ENCODE measurements around the gene P2RY8. TPM values are rescaled to one million over a fixed set of nuclear protein-coding genes. Genes with fewer than 3 reads are reported as not detected.
"Not testable (repeated sequence)": the region's sequence is repeated elsewhere in the genome, so short reads cannot be mapped to it uniquely, and the experiment has no call there.

The P2RY8 gene
- total RNA-seq, 1 experiment from 2014 or later = not detected

DNA sequence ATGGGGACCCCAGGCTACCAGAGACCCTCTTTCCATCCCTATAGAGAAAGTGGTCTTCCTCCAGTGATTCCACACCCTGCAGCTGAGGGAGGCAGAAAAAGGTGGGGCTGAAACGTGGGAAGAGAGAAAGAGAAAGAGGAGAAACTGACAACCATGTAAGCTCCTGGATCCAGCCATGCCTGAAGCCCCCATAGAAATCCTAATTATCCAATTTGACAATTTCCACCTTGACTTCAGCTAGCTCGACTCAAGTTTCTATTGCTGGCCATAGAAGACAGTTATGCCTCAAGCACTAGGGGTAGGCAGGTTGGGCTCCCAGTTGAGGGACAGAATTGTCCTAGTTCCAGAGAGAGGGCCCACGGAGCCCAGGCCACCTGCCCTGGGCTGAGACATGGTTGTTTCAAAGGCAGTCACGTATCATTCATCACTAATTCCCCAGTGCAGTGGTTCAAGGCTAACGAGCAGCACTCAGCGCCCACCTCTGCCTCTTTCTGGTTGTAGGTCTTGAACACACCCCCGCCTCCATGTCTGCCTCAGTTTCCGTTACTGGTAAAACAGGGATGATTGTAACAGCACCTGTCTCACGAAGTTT lies 44.5 kb downstream of the P2RY8 start:
- DNase-seq (ENCODE audit: low spot score) = no peak
- in situ Hi-C loops (cut with HindIII; ENCODE audit: low sequenced_read_pairs) = no loop called here

DNA sequence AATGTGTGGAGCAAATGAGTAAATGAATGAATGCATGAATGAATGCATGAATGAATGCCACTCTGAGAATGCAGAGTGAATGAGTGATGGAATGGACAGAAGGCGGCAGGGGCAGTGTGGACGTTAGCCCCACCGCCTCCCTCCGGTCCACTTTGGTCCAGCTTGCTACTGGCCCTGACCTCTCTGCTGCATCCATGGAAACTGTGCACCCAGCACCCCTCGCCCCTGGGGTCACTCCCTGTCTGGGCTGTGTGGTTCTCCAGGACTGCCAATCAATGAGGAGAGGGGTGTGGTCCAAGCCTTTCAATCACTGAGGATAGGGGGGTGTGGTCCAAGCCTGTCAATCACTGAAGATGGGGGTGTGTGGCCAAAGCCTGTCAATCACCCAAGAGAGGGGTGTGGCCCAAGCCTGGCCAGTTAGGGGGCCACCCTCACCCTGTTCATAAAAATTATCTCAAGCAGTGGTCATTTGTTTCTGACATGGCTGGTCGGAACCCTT lies 45.1 kb downstream of the P2RY8 start:
- peak; percentile 27 for DNase-seq (ENCODE audit: low spot score)
- in situ Hi-C loops (cut with HindIII; ENCODE audit: low sequenced_read_pairs) = no loop called here

DNA sequence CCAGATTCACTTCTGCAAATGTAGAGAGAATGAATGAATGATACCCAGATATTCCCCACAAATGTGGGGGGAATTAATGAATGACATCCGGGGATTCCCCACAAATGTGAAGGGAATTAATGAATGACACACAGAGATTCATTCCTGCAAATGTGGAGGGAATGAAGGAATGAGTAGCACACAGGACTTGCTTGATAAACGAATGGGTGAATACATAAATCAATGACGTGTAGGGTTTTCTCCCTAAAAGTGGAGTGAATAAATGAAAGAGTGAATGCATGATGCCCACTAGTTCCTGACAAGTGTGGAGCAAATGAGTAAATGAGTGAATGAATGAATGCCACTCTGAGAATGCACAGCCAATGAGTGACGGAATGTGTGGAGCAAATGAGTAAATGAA lies 45.7 kb downstream of the P2RY8 start:
- in situ Hi-C loops (cut with HindIII; ENCODE audit: low sequenced_read_pairs) = not testable (repeated sequence)

DNA sequence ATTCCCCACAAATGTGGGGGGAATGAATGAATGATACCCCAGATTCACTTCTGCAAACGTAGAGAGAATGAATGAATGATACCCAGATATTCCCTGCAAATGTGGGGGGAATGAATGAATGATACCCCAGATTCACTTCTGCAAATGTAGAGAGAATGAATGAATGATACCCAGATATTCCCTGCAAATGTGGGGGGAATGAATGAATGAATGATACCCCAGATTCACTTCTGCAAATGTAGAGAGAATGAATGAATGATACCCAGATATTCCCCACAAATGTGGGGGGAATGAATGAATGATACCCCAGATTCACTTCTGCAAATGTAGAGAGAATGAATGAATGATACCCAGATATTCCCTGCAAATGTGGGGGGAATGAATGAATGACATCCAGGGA lies 46.3 kb downstream of the P2RY8 start:
- in situ Hi-C loops (cut with HindIII; ENCODE audit: low sequenced_read_pairs); DNase-seq (ENCODE audit: low spot score): not testable (repeated sequence)

More for the DNA sequence above, 45.7 kb downstream of the P2RY8 start:
- not testable (repeated sequence) for DNase-seq (ENCODE audit: low spot score)

DNA sequence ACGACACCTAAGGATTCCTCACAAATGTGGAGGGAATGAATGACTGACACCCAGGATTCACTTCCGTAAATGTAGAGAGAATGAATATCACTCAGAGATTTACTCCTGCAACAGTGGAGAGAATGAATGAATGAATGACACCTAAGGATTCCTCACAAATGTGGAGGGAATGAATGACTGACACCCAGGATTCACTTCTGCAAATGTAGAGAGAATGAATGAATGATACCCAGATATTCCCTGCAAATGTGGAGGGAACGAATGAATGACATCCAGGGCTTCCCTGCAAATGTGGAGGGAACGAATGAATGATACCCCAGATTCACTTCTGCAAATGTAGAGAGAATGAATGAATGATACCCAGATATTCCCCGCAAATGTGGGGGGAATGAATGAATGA lies 47.6 kb downstream of the P2RY8 start:
- DNase-seq (ENCODE audit: low spot score); in situ Hi-C loops (cut with HindIII; ENCODE audit: low sequenced_read_pairs): not testable (repeated sequence)

DNA sequence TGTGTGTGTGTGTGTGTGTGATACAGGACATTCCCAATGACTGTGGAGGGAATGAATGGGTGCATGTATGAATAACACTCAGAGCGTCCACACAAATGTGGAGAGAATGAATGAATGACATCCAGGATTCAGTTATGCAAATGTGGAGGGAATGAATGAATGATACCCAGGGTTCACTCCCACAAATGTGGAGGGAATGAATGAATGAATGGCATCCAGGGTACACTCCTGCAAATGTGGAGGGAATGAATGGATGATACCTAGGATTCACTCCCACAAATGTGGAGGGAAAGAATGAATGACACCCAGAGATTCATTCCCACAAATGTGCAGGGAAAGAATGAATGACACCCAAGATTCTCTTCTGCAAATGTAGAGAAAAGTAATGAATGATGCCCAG lies 48.2 kb downstream of the P2RY8 start:
- in situ Hi-C loops (cut with HindIII; ENCODE audit: low sequenced_read_pairs) = no loop called here
- no peak for DNase-seq (ENCODE audit: low spot score)

DNA sequence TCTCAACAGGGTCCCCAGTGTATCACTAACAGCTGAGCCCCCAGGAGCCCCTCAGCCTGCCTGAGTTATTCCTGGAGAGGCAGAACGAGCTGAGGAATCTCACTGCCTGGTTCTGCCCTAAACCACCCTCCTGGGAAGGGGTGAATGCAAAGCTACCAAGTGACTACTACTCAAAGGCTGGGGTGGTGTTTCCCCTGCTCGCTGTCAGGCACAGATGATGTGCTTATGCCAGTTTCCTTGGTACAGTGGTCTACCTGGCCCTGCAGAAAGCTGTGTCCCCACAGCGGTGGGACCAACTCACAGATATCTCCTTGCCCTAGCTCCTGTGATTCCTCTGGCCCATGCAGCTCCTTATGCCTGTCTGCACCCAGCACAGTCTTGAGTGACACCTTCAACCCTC lies 48.8 kb downstream of the P2RY8 start:
- in situ Hi-C loops (cut with HindIII; ENCODE audit: low sequenced_read_pairs) = no loop called here
- DNase-seq (ENCODE audit: low spot score) = no peak

DNA sequence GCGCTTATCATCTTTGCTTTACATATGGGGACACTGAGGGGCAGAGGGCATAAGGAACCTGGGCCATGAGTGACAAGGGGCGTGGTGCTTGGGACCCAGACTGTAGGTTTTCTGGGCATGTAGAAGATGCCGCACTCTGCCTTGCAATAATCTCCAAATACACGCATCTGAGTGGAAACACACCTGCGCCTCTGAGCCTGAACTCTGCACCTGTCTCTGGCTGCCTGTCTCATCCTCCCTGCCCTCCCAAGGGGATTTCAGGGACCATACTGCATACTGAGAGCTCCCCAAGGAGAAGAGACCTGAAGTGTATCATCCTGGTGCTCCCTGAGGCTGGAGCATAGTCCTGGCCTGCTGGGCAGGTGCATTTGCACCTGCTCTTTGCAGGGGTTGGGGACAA lies 49.6 kb downstream of the P2RY8 start:
- in situ Hi-C loops (cut with HindIII; ENCODE audit: low sequenced_read_pairs) = no loop called here
- DNase-seq (ENCODE audit: low spot score) = no peak

DNA sequence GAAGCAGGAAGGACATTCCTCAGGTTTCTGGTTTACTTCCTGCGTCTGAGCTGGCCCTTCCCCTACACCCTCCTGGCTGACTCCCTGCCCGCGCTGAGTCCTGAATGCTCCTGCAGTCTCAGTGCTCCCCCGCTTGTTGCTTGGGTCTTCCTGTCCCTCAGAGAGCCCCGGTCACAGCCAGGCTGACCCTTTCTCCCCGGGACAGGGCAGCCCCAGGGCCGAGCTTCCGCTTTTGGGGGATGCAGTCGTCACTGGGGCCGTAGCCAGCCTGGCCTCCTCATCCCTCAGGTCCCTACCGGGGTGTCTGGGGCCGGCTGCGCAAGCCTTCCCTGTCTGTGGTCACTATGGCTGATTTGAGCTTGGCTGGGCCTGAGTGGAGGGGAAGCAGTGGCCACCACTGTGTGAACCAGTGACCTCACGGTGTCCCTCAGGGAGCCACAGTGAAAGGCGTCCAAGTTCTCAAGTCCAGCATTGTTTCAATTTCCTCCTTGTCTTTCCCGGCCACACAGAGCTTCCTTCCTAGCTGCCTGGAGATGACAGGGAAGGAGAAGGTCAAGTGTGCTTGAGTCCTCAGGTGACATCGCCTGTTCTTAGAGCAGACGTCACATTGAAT lies 50.1 kb downstream of the P2RY8 start:
- in situ Hi-C loops (cut with HindIII; ENCODE audit: low sequenced_read_pairs) = no loop called here
- no peak for DNase-seq (ENCODE audit: low spot score)

DNA sequence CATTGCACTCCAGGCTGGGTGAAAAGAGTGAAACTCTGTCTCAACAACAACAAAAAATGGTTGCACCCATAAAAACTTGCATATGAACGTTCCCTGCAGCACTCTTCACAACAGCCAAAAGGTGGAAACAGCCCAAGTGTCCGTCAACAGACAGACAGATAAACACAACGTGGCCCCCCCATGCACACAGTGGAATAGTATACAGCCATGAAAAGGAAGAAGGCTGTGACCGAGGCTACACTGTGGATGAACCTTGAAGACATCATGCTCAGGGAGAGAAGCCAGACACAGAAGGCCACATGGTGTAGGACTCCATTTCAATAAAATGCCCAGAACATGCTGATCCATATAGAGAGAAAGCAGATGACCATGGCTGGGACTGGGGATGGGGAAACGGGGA lies 50.8 kb downstream of the P2RY8 start:
- in situ Hi-C loops (cut with HindIII; ENCODE audit: low sequenced_read_pairs) = no loop called here
- no peak for DNase-seq (ENCODE audit: low spot score)

DNA sequence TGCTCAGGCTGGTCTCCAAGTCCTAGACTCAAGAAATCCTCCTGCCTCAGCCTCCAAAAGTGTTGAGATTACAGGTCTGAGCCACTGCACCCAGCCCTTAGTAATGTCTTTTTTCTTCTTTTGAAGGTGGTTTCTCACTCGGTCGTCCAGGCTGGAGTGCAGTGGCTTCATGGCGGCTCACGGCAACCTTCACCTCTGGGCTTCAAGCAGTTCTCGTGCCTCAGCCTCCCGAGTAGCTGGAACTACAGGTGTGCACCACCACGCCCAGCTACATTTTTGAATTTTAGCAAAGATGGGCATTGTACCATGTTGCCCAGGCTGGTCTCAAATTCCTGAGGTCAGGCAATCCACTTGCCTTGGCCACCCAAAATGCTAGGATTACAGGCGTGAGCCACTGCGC lies 52.0 kb downstream of the P2RY8 start:
- in situ Hi-C loops (cut with HindIII; ENCODE audit: low sequenced_read_pairs) = no loop called here
- no peak for DNase-seq (ENCODE audit: low spot score)

DNA sequence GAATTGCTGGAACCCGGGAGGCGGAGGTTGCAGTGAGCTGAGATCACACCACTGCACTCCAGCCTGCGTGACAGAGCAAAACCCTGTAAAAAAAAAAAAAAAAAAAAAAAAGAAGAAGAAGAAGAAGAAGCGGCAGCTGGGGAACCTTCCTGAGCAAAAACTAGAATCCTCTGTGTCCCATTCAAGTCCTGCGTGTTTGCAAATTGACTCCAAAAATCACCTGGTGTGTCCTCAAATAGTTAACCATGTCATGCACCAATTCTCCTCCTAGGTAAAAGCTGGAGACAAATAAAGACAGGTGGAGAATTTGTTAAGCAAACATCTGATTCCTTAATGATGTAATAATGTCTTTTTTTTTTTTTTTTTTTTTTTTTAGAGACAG lies 52.4 kb downstream of the P2RY8 start:
- DNase-seq (ENCODE audit: low spot score) = no peak
- in situ Hi-C loops (cut with HindIII; ENCODE audit: low sequenced_read_pairs) = no loop called here

DNA sequence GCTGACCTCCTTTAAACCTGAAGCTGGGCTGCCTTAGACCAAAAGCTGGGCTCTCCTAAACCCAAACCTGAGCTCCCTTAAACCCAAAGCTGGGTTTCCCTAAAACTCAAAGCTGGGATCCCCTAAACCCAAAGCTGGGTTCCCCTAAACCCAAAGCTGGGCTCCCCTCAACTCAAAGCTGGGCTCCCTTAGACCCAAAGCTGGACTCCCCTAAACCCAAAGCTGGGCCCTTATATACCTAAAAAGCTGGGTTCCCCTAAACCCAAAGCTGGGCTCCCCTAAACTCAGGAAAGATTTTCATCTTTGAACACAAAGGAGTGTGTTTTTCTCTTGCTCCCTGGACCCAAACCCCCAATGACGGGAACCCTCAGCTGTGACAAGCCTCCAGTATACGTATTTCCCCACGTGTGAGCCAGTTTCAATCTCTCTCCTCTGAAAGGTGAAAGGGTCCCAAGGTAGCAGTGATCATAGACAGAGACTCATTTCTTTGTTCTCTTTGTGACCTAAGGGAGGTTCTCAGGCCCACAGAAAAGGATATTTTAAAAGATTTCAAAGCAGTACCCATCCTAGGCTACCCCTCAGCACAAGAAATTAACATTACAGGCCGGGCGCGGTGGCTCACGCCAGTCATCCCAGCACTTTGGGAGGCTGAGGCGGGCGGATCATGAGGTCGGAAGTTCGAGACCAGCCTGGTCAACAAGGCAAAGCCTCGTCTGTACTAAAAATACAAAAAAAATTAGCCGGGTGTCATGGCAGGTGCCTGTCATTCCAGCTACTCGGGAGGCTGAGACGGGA lies 52.9 kb downstream of the P2RY8 start:
- in situ Hi-C loops (cut with HindIII; ENCODE audit: low sequenced_read_pairs) = no loop called here
- no peak for DNase-seq (ENCODE audit: low spot score)

DNA sequence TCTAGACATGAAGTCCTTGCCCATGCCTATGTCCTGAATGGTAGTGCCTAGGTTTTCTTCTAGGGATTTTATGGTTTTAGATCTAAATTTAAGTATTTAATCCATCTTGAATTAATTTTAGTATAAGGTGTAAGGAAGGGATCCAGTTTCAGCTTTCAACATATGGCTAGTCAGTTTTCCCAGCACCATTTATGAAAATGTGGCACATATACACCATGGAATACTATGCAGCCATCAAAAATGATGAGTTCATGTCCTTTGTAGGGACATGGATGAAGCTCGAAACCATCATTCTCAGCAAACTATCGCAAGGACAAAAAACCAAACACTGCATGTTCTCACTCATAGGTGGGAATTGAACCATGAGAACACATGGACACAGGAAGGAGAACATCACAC lies 54.5 kb downstream of the P2RY8 start:
- in situ Hi-C loops (cut with HindIII; ENCODE audit: low sequenced_read_pairs); DNase-seq (ENCODE audit: low spot score): not testable (repeated sequence)

DNA sequence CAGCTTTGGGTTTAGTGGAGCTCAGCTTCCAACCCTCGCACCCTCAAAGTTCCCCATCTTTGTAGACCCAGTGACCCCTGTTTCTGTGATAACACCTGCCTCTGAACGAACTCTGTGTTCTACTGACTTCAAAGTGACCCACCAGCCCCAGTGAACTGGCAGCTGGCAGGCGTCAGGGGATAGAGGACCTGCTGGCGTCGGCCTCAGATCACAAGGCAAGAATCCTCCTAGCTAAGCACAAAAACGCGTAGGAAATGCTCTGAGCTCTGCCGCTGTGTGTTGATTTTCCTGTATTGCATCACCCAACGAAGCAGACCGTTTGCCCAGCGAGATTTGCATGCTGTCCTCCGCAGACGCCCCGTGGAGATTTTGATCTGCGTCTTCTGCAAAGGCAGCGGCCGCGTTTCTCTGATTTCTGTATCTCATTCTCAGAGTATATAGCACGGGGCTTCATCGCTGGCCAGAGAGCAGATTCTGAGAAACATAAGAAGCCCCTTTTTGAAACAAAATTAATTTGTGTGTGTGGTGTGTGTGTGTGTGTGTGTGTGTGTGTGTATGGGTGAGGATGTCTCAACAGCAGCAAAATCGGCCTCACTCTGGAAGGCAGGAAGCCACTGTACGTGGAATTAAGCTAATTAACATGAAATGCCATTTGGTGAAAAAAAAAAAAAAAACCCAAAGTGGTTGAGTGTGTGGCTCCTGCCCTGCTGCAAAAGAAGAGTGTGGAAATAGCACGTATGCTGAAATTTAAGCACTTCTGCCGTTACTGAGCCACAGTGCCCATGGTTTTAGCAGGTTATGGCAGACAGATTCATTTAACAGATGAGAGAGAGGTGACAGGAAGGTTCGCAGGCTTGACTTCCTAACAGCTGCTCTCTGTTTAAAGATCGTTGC lies 55.1 kb downstream of the P2RY8 start:
- in situ Hi-C loops (cut with HindIII; ENCODE audit: low sequenced_read_pairs) = no loop called here
- no peak for DNase-seq (ENCODE audit: low spot score)

DNA sequence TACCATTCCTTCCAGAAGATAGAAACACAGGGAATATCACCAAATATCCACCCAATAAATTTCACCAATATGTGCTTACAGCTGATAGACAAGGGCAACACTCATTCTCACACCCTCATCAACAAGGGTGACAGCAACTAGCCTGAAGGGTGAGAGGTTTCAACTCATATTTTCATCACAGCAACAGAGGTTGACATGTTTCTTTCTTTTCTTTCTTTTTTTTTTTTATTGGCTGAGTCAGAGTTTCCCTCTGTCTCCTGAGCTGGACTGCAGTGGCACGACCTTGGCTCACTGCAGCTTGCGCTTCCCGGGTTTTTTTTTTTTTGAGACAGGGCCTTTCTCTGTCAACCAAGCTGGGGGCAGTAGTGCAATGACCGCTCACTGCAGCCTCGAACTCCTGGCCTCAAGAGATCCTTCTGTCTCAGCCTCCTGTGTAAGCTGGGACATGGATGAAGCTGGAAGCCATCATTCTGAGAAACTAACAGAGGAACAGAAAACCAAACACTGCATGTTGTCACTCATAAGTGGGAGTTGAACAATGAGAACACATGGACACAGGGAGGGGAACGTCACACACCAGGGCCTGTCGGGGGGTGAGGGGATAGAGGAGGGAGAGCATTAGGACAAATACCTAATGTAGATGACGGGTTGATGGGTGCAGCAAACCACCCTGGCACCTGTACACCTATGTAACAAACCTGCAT lies 56.8 kb downstream of the P2RY8 start:
- in situ Hi-C loops (cut with HindIII; ENCODE audit: low sequenced_read_pairs) = no loop called here
- DNase-seq (ENCODE audit: low spot score) = no peak

DNA sequence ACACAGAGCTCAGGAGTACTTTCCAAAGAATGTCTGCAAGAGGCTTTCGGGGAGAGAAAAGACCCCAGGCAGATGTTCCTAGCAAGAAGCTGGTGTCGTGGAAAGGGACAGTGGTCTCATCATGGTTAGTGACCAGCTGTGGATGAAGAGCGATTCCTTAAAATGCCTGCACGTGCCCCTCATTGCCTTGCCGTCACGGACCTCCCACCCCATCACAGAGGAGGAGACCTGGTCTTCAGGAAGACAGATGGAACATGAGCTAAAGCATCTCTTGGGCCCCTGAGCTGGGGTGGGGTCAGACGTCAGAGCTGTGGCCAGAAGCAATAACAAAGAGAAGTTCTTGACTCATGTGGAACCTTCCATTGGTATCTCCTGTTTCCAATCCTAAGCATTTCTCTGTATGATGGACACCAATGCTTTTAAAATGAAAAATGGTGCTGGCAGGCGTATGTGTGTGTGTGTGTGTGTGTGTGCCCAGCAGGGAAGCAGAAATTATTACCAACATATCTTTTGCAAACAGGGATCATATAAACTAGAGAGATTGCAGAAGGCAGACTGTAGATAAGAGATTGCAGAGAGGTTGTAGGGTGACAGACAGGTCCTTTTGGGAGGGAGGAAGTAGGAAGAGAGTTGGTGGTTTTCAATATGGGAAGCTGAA lies 59.1 kb downstream of the P2RY8 start:
- in situ Hi-C loops (cut with HindIII; ENCODE audit: low sequenced_read_pairs) = no loop called here
- no peak for DNase-seq (ENCODE audit: low spot score)

DNA sequence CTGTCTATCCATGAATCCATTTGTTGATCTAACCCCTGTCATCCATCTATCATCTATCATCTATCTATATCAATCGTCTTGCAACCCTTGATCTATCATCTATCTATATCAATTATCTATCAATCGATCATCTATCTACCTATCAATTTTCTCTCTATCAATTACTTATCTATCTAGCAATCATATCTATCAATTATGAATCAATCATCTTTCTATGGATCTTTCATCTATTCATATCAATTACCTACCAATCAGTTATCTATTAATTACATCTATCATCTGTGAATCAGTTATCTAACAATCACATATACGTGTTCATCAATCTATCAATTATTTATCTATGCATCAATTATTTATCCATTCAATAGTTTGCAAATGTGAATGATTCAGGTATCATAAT lies 59.8 kb downstream of the P2RY8 start:
- in situ Hi-C loops (cut with HindIII; ENCODE audit: low sequenced_read_pairs) = no loop called here

More for the DNA sequence above, 59.8 kb downstream of the P2RY8 start:
- DNase-seq (ENCODE audit: low spot score) = no peak
